HCT116 (cell line): Measurements from ENCODE around the gene THUMPD3. TPM values are rescaled to one million over a fixed set of nuclear protein-coding genes. Genes with fewer than 3 reads are reported as not detected.

Experiments used
- ATAC-seq: fragments of 200-7000 bp; cut with Tn5 transposase; 2 replicates; pipeline ENCODE4 v1.9.1; 2020; ENCODE audit warnings: mild to moderate bottlenecking, moderate library complexity
- BruUV-seq: library from RNA; stranded (reverse); fragments of 400-500 nt; replicated peaks from 2 replicates; lab custom pipeline; 2021; lab: Mats Ljungman, UMichigan
- CTCF ChIA-PET: fragments of 300-600 bp; sonication (Branson Sonifier 250); formaldehyde crosslinking; loops from one replicate; lab custom pipeline; 2021; ENCODE audit warnings: antibody characterized with exemption; lab: Charles Lee
- POLR2A ChIA-PET: fragments of 300-600, 350-600 bp; sonication (Branson Sonifier 250); formaldehyde crosslinking; loops from one replicate; lab custom pipeline; 2021; ENCODE audit warnings: antibody characterized with exemption; lab: Charles Lee
- RAD21 ChIA-PET, 2 experiments: fragments of 300-600 bp; sonication (Branson Sonifier 250); formaldehyde crosslinking; loops; one replicate each; lab custom pipeline; 2023; ENCODE audit warnings: low total read pairs in 2 of 2; ENCODE audit not compliant: uncharacterized antibody in 2 of 2, unreplicated experiment in 2 of 2, low non-redundant PET in 1 of 2; lab: Charles Lee
- DNase-seq: peaks from one replicate; pipeline ENCODE4 v3.0.0-alpha.2; 2010; ENCODE audit warnings: low read depth, low spot score
- H2AFZ ChIP-seq: fragments of 200-600 bp; shearing (Covaris generic), sonication (generic); 2 replicates; pipeline ENCODE4 v1.6.1; 2017; ENCODE audit warnings: low read depth, mixed run types, mixed read lengths, antibody characterized with exemption, low read length; ENCODE audit not compliant: poor library complexity, severe bottlenecking
- H3K27ac ChIP-seq: 2 replicates; pipeline ENCODE4 v1.5.1; 2012; ENCODE audit warnings: low read depth, low read length
- H3K27me3 ChIP-seq: fragments of 200-600 bp; sonication (generic); 2 replicates; pipeline ENCODE4 v1.6.1; 2016; ENCODE audit warnings: mixed run types, low read length, mixed read lengths; ENCODE audit not compliant: insufficient read depth
- H3K36me3 ChIP-seq, 2 experiments: fragments of 200-500 bp in 1 of 2; fragments of 200-600 bp in 1 of 2; sonication (Bioruptor generic) in 1 of 2; sonication (generic) in 1 of 2; 2 replicates each; pipeline versions ENCODE4 v1.5.1 to v1.6.1; 2014 to 2016; ENCODE audit warnings: low read length in 2 of 2, inconsistent platforms in 1 of 2, mixed read lengths in 1 of 2, mixed run types in 1 of 2; ENCODE audit not compliant: insufficient read depth in 2 of 2, control insufficient read depth in 1 of 2
- H3K4me1 ChIP-seq, 2 experiments: fragments of 200-600 bp in 1 of 2; sonication (generic) in 1 of 2; 2 replicates each; pipeline versions ENCODE4 v1.5.1 to v1.6.1; 2012 to 2017; ENCODE audit warnings: low read length in 2 of 2, inconsistent platforms in 1 of 2, mild to moderate bottlenecking in 1 of 2, mixed read lengths in 1 of 2, mixed run types in 1 of 2, moderate library complexity in 1 of 2; ENCODE audit not compliant: insufficient read depth in 2 of 2, control insufficient read depth in 1 of 2
- H3K4me2 ChIP-seq: fragments of 200-600 bp; sonication (generic); 2 replicates; pipeline ENCODE4 v1.6.1; 2017; ENCODE audit warnings: mixed run types, low read length, mixed read lengths
- H3K4me3 ChIP-seq, 2 experiments: fragments of 200-600 bp in 1 of 2; sonication (generic) in 1 of 2; replicated peaks in 1 of 2; 2 replicates each; pipeline ENCODE4 v1.5.1; 2011 to 2016; ENCODE audit warnings: low read length in 2 of 2, control low read depth in 1 of 2, low read depth in 1 of 2, mild to moderate bottlenecking in 1 of 2, mixed read lengths in 1 of 2, mixed run types in 1 of 2
- H3K79me2 ChIP-seq: fragments of 200-600 bp; sonication (generic); 2 replicates; pipeline ENCODE4 v1.6.1; 2017; ENCODE audit warnings: mild to moderate bottlenecking, mixed run types, low read length, moderate library complexity, mixed read lengths; ENCODE audit not compliant: insufficient read depth
- H3K9ac ChIP-seq: fragments of 200-600 bp; sonication (generic); 2 replicates; pipeline ENCODE4 v1.6.1; 2016; ENCODE audit warnings: low read length, mixed read lengths
- H3K9me2 ChIP-seq: fragments of 200-600 bp; sonication (generic), shearing (Covaris generic); 2 replicates; pipeline ENCODE4 v1.6.1; 2017; ENCODE audit warnings: mixed run types, mild to moderate bottlenecking, moderate library complexity; ENCODE audit not compliant: insufficient read depth
- H3K9me3 ChIP-seq, 2 experiments: fragments of 200-500 bp in 1 of 2; fragments of 200-600 bp in 1 of 2; sonication (Bioruptor generic) in 1 of 2; sonication (generic) in 1 of 2; 2 replicates each; pipeline ENCODE4 v1.6.1; 2014 to 2017; ENCODE audit warnings: low read length in 2 of 2, mixed read lengths in 2 of 2, inconsistent platforms in 1 of 2, low read depth in 1 of 2, mild to moderate bottlenecking in 1 of 2, mixed run types in 1 of 2, moderate library complexity in 1 of 2; ENCODE audit not compliant: control insufficient read depth in 1 of 2, insufficient read depth in 1 of 2
- H4K20me1 ChIP-seq: fragments of 200-600 bp; sonication (generic), shearing (Covaris generic); 2 replicates; pipeline ENCODE4 v1.6.1; 2017; ENCODE audit warnings: mixed run types, mild to moderate bottlenecking, moderate library complexity; ENCODE audit not compliant: insufficient read depth
- CBX3 ChIP-seq: IDR thresholded peaks from 2 replicates; pipeline ENCODE4 v1.6.1; 2012; ENCODE audit warnings: low read depth
- CEBPB ChIP-seq: IDR thresholded peaks from 2 replicates; pipeline ENCODE4 v1.6.1; 2012; ENCODE audit warnings: low read depth
- CTCF ChIP-seq, 3 experiments: fragments of 200-600 bp in 1 of 3; sonication (generic) in 1 of 3; IDR thresholded peaks in 2 of 3; conservative IDR thresholded peaks in 1 of 3; 2 replicates each; pipeline ENCODE4 v1.5.1; 2012 to 2017; ENCODE audit warnings: low read depth in 2 of 3, low read length in 2 of 3, antibody characterized with exemption in 1 of 3, borderline replicate concordance in 1 of 3, control low read depth in 1 of 3, mild to moderate bottlenecking in 1 of 3, mixed read lengths in 1 of 3, mixed run types in 1 of 3, moderate library complexity in 1 of 3; ENCODE audit not compliant: insufficient read depth in 1 of 3
- EGR1 ChIP-seq: IDR thresholded peaks from 2 replicates; pipeline ENCODE4 v1.6.1; 2012; ENCODE audit warnings: low read depth
- ELF1 ChIP-seq: IDR thresholded peaks from 2 replicates; pipeline ENCODE4 v1.6.1; 2012; ENCODE audit warnings: low read depth, borderline replicate concordance
- EZH2phosphoT487 ChIP-seq: fragments of 200-600 bp; IDR thresholded peaks from 2 replicates; pipeline ENCODE4 v1.6.1; 2018; ENCODE audit warnings: antibody characterized with exemption, borderline replicate concordance
- FOSL1 ChIP-seq: IDR thresholded peaks from 2 replicates; pipeline ENCODE4 v1.6.1; 2012; ENCODE audit warnings: low read depth
- JUND ChIP-seq: IDR thresholded peaks from 2 replicates; pipeline ENCODE4 v1.6.1; 2012
- MAX ChIP-seq: IDR thresholded peaks from 2 replicates; pipeline ENCODE4 v1.6.1; 2012
- RAD21 ChIP-seq: IDR thresholded peaks from 2 replicates; pipeline ENCODE4 v1.6.1; 2012; ENCODE audit warnings: low read depth, mild to moderate bottlenecking
- REST ChIP-seq: IDR thresholded peaks from 2 replicates; pipeline ENCODE4 v1.6.1; 2012; ENCODE audit warnings: low read depth
- SP1 ChIP-seq: IDR thresholded peaks from 2 replicates; pipeline ENCODE4 v1.6.1; 2012; ENCODE audit warnings: low read depth
- SRF ChIP-seq: IDR thresholded peaks from 2 replicates; pipeline ENCODE4 v1.6.1; 2012; ENCODE audit warnings: low read depth
- TCF7L2 ChIP-seq: IDR thresholded peaks from 2 replicates; pipeline ENCODE4 v1.7.0; 2011; ENCODE audit warnings: borderline replicate concordance, inconsistent platforms; ENCODE audit not compliant: insufficient read depth, insufficient read length; ENCODE audit errors: extremely low read depth
- YY1 ChIP-seq: IDR thresholded peaks from 2 replicates; pipeline ENCODE4 v1.6.1; 2011; ENCODE audit warnings: low read length, low read depth, moderate library complexity, mild to moderate bottlenecking; ENCODE audit not compliant: insufficient replicate concordance; ENCODE audit errors: extremely low read depth
- ZBTB33 ChIP-seq: IDR thresholded peaks from 2 replicates; pipeline ENCODE4 v1.6.1; 2011; ENCODE audit warnings: mild to moderate bottlenecking, low read length, moderate library complexity; ENCODE audit not compliant: insufficient replicate concordance; ENCODE audit errors: extremely low read depth
- ZFX ChIP-seq: fragments of 450-650 bp; IDR thresholded peaks from 2 replicates; pipeline ENCODE4 v1.6.1; 2017
- ZNF274 ChIP-seq: fragments of 200-500 bp; sonication (Bioruptor generic); IDR thresholded peaks from 2 replicates; pipeline ENCODE4 v1.6.1; 2014; ENCODE audit warnings: mild to moderate bottlenecking, low read depth, low read length, inconsistent platforms
- intact Hi-C: fragments of 100-400 bp; cut with micrococcal nuclease; formaldehyde crosslinking; loops from 2 replicates; pipeline ENCODE4 v1.10.0; 2022
- total RNA-seq: library from RNA; stranded (reverse); gene quantifications from one replicate; pipeline ENCODE4 v1.2.1, GENCODE V29; 2021; ENCODE audit not compliant: unreplicated experiment

Gene THUMPD3
- total RNA-seq, 1 experiment from 2014 or later, result 79.5 TPM

- Histone ChIP-seq H3K36me3 (peaks cover 51 to 63% of the 10 kb centered on the region in 2 experiments), H3K4me2 (no peak overlapping the region), H4K20me1 (peaks cover 3% of the 10 kb centered on the region; the same call in 1 of the 2 replicates), H3K9me2 (no peaks in the 10 kb centered on the region), H3K9ac (no peak overlapping the region), H3K79me2 (peaks cover 78% of the 10 kb centered on the region), H3K4me3 (no peak overlapping the region), H3K27ac (no peak overlapping the region), H3K4me1 (no peaks in the 10 kb centered on the region), H3K9me3 (no peaks in the 10 kb centered on the region), H2AFZ (no peak overlapping the region), H3K27me3 (no peaks in the 10 kb centered on the region)
- intact Hi-C loops, result no loop called here
- RAD21 ChIA-PET, result no interaction called here
- CTCF ChIA-PET, result interaction anchor here (0.6 kb wide), 1 partner anchor 916 kb away, joined by 3 read pairs; no protein-coding TSS in a partner anchor
- no peak for ATAC-seq
- BruUV-seq, result no TSS peak
- DNase-seq, result no peak
- TF ChIP-seq EZH2phosphoT487 (no peak), ELF1 (no peak), SP1 (no peak), CEBPB (no peak), YY1 (no peak), CTCF (IDR thresholded peaks at IDR 0.05 in 2 of 3, conservative IDR thresholded peaks at IDR 0.05 in 1 of 3; ENCODE audit: borderline replicate concordance in 1 of 3, insufficient read depth in 1 of 3, low read depth in 2 of 3, low read length in 2 of 3) (no peak), MAX (no peak), TCF7L2 (no peak), ZNF274 (no peak), CBX3 (no peak), REST (no peak), FOSL1 (no peak), ZBTB33 (no peak), RAD21 (no peak), ZFX (no peak), JUND (no peak), EGR1 (no peak), SRF (no peak)
- POLR2A ChIA-PET, result no interaction called here
These were observed 16.5 kb downstream of the THUMPD3 start for GRCh38 chr3:9379327-9379726.
